Activated T-helper 2 cell treated with anti-CD3 and anti-CD28 coated beads, Interferon-gamma antibody, Interleukin-2, Interleukin-4, amounts not matched to agents 10 μg/mL and 5 μg/mL and 100 μg/mL, durations not matched to agents 14 hours and 24 hours and 36 hours (primary cell): Measurements from ENCODE around the gene ZBTB37. TPM values are rescaled to one million over a fixed set of nuclear protein-coding genes. Genes with fewer than 3 reads are reported as not detected.

Experiments
- DNase-seq: peaks from one replicate; pipeline ENCODE4 v3.0.0; 2021; ENCODE audit warnings: low spot score
- H3K27ac Mint-ChIP-seq: one replicate; pipeline ENCODE4 v1.8.0; 2021; ENCODE audit warnings: mixed read lengths
- H3K27me3 Mint-ChIP-seq: one replicate; pipeline ENCODE4 v1.8.0; 2021; ENCODE audit warnings: low read depth, mixed read lengths
- H3K36me3 Mint-ChIP-seq: one replicate; pipeline ENCODE4 v1.8.0; 2021; ENCODE audit warnings: low read depth, mixed read lengths
- H3K4me1 Mint-ChIP-seq: one replicate; pipeline ENCODE4 v1.8.0; 2021; ENCODE audit warnings: low read depth, mixed read lengths
- H3K4me3 Mint-ChIP-seq: one replicate; pipeline ENCODE4 v1.8.0; 2021; ENCODE audit warnings: low read depth, mild to moderate bottlenecking, moderate library complexity, mixed read lengths
- H3K9me3 Mint-ChIP-seq: one replicate; pipeline ENCODE4 v1.8.0; 2021; ENCODE audit warnings: mixed read lengths
- intact Hi-C: fragments of 100-400 bp; cut with micrococcal nuclease; formaldehyde crosslinking; loops from one replicate; pipeline ENCODE4 v1.15.1; 2023
- total RNA-seq: library from RNA; stranded (reverse); gene quantifications from 2 replicates; pipeline ENCODE4 v1.2.3, GENCODE V29; 2022

ZBTB37 gene
- total RNA-seq, 1 donor from 2014 or later = 8.8 TPM

DNA sequence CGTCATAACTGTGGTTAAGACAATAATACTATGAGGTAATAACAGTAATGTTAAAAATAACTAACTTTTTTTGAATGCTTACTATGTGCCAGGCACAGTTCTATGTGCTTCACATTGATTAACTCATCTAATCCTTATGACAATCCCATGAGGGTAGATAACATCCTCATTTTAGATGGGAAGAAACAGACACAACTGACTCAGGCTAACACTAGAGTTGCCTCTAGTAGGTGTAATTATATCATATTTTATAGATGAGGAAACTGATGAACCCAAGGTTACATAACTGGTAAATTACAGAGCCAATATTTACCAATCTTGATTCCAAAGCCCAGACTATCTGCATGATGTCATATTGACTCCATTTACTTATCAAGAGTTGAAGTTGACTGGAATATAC, 25.4 kb downstream of the ZBTB37 start:
- intact Hi-C loops = no loop called here
- H3K4me3 Mint-ChIP-seq = no peak overlapping the region
- H3K27me3 Mint-ChIP-seq = no peaks in the 10 kb centered on the region
- no peak overlapping the region for H3K27ac Mint-ChIP-seq
- DNase-seq = no peak
- no peaks in the 10 kb centered on the region for H3K4me1 Mint-ChIP-seq
- H3K9me3 Mint-ChIP-seq = no peaks in the 10 kb centered on the region
- peaks cover 13% of the 10 kb centered on the region for H3K36me3 Mint-ChIP-seq

- Mint-ChIP-seq H3K4me1 (no peaks in the 10 kb centered on the region), H3K4me3 (no peak overlapping the region), H3K27ac (no peak overlapping the region), H3K36me3 (peaks cover 10% of the 10 kb centered on the region), H3K27me3 (no peaks in the 10 kb centered on the region), H3K9me3 (no peaks in the 10 kb centered on the region)
- no peak for DNase-seq
- intact Hi-C loops = no loop called here
Observed at GRCh38 chr1:173894189-173894588, 26.0 kb downstream of the ZBTB37 start.

DNA sequence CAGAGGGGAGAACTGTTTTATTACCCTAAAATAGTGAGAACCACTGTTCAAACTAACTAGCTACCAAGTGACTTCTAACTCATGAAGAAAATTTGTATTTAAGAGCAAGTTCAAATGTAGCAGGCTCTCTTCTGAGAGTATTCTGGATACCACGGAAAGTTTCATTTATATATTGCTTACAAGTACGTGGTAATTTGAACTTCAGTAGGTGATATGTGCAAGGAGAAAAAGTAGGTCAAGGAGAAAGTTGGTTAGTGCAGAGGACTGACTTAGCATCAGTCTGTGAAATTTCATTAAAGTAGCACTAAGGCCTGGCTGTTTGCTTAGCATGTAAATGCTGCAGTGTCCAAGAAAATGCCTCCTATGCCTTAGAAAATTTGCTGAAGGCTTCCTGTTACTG, 32.2 kb downstream of the ZBTB37 start:
- Mint-ChIP-seq H3K27ac (no peak overlapping the region), H3K9me3 (no peaks in the 10 kb centered on the region), H3K27me3 (no peaks in the 10 kb centered on the region), H3K36me3 (peaks cover 4% of the 10 kb centered on the region), H3K4me3 (no peak overlapping the region), H3K4me1 (peaks cover 7% of the 10 kb centered on the region)
- DNase-seq = no peak
- intact Hi-C loops = no loop called here

GRCh38 chr1:173900992-173901391, 32.8 kb downstream of the ZBTB37 start:
- Mint-ChIP-seq H3K4me1 (peaks cover 7% of the 10 kb centered on the region), H3K27me3 (no peaks in the 10 kb centered on the region), H3K9me3 (no peaks in the 10 kb centered on the region), H3K4me3 (no peak overlapping the region), H3K36me3 (peaks cover 4% of the 10 kb centered on the region), H3K27ac (no peak overlapping the region)
- intact Hi-C loops = no loop called here
- DNase-seq = no peak

- intact Hi-C loops = no loop called here
- Mint-ChIP-seq H3K9me3 (no peaks in the 10 kb centered on the region), H3K27me3 (no peaks in the 10 kb centered on the region), H3K4me1 (peaks cover 7% of the 10 kb centered on the region), H3K4me3 (no peak overlapping the region), H3K27ac (no peak overlapping the region), H3K36me3 (peaks cover 4% of the 10 kb centered on the region)
- no peak for DNase-seq
Observed at GRCh38 chr1:173903827-173904531, 35.8 kb downstream of the ZBTB37 start.

DNA sequence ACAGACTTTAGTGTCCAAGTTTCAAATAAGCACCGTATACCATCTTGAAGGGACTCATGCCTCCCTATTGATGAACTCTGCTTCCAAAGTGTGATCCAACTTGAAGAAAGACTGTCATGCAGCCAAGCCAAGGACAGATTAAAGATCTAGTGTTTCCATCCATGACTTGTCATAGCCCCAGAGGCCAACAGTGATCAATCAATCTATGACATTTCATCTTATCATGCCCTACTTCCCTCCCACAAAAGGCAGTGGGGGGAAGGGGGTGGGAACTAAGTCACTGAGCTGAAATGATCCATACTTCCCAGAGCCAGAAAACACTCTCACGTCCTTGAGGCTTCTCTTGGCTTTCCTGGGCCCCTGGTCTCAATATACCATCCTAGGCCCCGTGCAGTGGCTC, 44.9 kb downstream of the ZBTB37 start:
- Mint-ChIP-seq H3K27ac (no peak overlapping the region), H3K9me3 (no peaks in the 10 kb centered on the region), H3K36me3 (no peaks in the 10 kb centered on the region), H3K4me1 (no peaks in the 10 kb centered on the region), H3K27me3 (no peaks in the 10 kb centered on the region), H3K4me3 (no peak overlapping the region)
- DNase-seq = no peak
- intact Hi-C loops = no loop called here

DNA sequence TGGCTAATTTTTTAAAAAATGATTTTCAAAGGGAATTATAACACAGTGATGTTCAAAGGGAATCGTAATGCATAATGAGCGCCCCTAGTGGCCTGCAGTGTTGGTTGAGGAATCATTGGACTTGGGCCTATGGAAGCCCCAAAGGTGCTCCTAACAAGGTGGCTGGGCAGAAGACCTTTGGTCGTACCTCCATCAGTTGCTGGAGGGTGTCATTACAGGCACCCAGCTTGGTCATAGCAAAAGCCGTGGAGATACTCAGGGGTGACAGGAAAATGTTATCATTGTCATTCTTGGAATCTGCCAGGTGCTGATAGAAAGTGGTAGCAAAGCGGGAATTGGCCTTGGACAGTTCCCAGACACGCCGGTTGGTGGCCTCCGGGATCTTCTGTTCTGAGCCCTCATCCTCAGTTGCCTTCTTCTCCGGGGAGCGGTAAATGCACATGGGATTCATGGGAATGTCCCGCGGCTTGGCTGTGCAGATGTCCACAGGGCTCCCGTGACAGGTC, 46.2 kb downstream of the ZBTB37 start:
- intact Hi-C loops = no loop called here
- H3K36me3 Mint-ChIP-seq = no peaks in the 10 kb centered on the region
- no peak for DNase-seq
- no peaks in the 10 kb centered on the region for H3K9me3 Mint-ChIP-seq
- no peak overlapping the region for H3K27ac Mint-ChIP-seq
- no peak overlapping the region for H3K4me3 Mint-ChIP-seq
- no peaks in the 10 kb centered on the region for H3K4me1 Mint-ChIP-seq
- no peaks in the 10 kb centered on the region for H3K27me3 Mint-ChIP-seq

DNA sequence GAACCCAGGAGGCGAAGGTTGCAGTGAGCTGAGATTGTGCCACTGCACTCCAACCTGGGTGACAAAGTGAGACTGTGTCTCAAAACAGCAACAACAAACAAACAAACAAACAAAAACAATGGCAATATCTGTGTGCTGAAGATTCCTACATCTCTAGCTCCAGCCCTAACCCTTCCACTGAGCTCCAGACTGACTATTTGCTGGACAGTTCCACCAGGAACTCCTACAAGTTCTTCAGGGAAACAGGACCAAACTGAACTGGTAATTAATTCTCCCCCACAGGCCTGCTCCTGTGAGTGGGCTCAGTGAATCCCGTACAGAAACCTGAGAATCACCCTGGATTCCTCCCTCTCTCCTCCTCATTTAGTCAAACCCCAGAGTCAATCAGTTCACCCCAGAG, 47.4 kb downstream of the ZBTB37 start:
- no peaks in the 10 kb centered on the region for H3K36me3 Mint-ChIP-seq
- DNase-seq = no peak
- H3K27ac Mint-ChIP-seq = no peak overlapping the region
- no peaks in the 10 kb centered on the region for H3K27me3 Mint-ChIP-seq
- intact Hi-C loops = no loop called here
- no peaks in the 10 kb centered on the region for H3K9me3 Mint-ChIP-seq
- no peak overlapping the region for H3K4me3 Mint-ChIP-seq
- no peaks in the 10 kb centered on the region for H3K4me1 Mint-ChIP-seq

DNA sequence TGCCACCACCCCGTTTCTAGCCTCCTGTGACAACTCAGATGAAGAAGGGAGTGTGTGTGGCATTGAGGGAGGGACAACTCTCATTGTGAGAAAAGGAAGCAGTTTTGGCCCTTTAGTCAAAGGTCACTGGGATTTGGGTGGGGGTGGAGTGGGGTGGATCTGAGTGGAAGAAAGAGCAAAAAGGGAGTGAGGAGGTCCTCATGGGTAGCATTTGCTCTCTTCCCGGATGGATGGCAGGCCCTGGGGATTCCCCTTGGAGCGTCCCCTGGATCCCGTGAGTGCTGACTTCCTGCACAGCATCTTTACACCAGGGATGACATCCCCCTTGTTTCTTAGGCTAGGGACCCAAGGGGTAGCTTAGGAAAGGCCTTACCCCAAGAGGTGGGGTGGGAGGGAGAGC, 48.5 kb downstream of the ZBTB37 start:
- Mint-ChIP-seq H3K4me3 (no peak overlapping the region), H3K4me1 (no peaks in the 10 kb centered on the region), H3K27me3 (no peaks in the 10 kb centered on the region), H3K27ac (no peak overlapping the region), H3K9me3 (no peaks in the 10 kb centered on the region), H3K36me3 (no peaks in the 10 kb centered on the region)
- intact Hi-C loops = no loop called here
- DNase-seq = no peak

GRCh38 chr1:173917149-173917548, 49.0 kb downstream of the ZBTB37 start, which contains the start of gene SERPINC1:
TSS of gene SERPINC1 (minus strand) at chr1:173917327. CDS start at chr1:173917259, 68 bp downstream.
- no peak within 1 kb of the TSS for H3K4me3 Mint-ChIP-seq

DNA sequence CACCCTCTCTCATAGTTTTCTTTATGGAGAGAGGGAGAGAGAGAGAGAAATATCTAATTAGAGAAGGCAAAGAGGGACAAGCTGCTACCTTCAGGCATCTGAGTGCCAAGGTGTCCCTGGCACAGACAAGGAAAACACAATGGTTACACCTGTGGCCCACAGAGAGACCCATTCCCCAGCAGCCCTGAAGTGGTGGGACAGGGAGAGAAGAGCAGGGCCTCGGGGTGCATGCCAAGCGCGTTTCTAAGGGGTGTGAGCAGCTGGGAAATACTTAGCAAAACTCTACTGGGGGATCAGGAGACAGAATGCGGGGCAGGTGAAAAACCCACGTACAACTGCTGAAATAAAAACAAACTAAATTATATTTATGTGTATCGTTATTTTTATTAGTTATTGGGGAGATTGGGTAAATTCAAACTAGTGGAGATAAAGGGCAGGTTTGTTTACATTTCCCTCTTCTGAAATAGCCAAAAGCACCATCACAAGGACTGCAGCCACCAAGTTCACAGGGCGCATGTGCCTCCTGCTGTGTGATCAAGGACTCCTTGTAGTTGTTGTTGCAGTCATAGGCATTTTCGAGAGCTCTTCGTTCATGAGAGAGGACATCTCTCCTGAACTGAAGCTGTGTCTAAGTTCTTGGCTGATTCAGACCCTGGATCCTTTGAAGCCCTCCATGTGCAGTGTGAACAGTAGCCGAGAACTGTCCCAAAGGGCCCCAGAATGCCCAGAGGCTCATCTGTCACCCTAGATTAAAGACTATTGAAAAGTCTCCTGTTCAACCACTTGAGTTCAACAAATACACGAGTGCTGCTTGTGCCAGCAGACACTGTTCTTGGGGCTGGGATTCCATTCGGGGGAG, 49.7 kb downstream of the ZBTB37 start:
- peaks cover 4% of the 10 kb centered on the region for H3K27me3 Mint-ChIP-seq
- no peak for DNase-seq
- intact Hi-C loops = no loop called here
- no peaks in the 10 kb centered on the region for H3K4me1 Mint-ChIP-seq
- H3K4me3 Mint-ChIP-seq = no peak overlapping the region
- H3K36me3 Mint-ChIP-seq = no peaks in the 10 kb centered on the region
- H3K9me3 Mint-ChIP-seq = no peaks in the 10 kb centered on the region
- H3K27ac Mint-ChIP-seq = no peak overlapping the region

More at GRCh38 chr1:173917149-173917548, 49.0 kb downstream of the ZBTB37 start, which contains the start of gene SERPINC1:
- intact Hi-C loops = no loop called here
- Mint-ChIP-seq H3K9me3 (no peaks in the 10 kb centered on the region), H3K4me1 (no peaks in the 10 kb centered on the region), H3K36me3 (no peaks in the 10 kb centered on the region), H3K27ac (no peak within 1 kb of the TSS), H3K27me3 (no peaks in the 10 kb centered on the region)
- no peak for DNase-seq

GRCh38 chr1:173920861-173921260, 52.7 kb downstream of the ZBTB37 start:
- intact Hi-C loops = no loop called here
- no peak overlapping the region for H3K4me3 Mint-ChIP-seq
- H3K27ac Mint-ChIP-seq = no peak overlapping the region
- H3K9me3 Mint-ChIP-seq = no peaks in the 10 kb centered on the region
- DNase-seq = no peak
- H3K4me1 Mint-ChIP-seq = no peaks in the 10 kb centered on the region
- no peaks in the 10 kb centered on the region for H3K36me3 Mint-ChIP-seq
- H3K27me3 Mint-ChIP-seq = peaks cover 4% of the 10 kb centered on the region
